ENCODE measurements around the gene COG5. TPM values are rescaled to one million over a fixed set of nuclear protein-coding genes. Genes with fewer than 3 reads are reported as not detected.
"Not testable (repeated sequence)": the region's sequence is repeated elsewhere in the genome, so short reads cannot be mapped to it uniquely, and the experiment has no call there.

COG5 gene
- total RNA-seq, 1 donor from 2014 or later: 21.4 TPM

GRCh38 chr7:107555893-107556292, 7.8 kb downstream of the COG5 start:
- peaks cover 4 to 24% (median 14%) of the 10 kb centered on the region in 3 donors for H3K36me3 ChIP-seq (ENCODE audit: control insufficient read depth in 3 of 3, insufficient read depth in 3 of 3, low read length in 3 of 3)
- H3K9me3 ChIP-seq (ENCODE audit: control insufficient read depth in 3 of 3, low read length in 3 of 3): no peaks in the 10 kb centered on the region
- no peak overlapping the region for H3K4me3 ChIP-seq (ENCODE audit: low read length in 3 of 3)
- H3K4me1 ChIP-seq (ENCODE audit: control insufficient read depth in 3 of 3, insufficient read depth in 3 of 3, low read length in 3 of 3): peaks cover 0 to 7% (median 3%) of the 10 kb centered on the region in 3 donors
- no peak overlapping the region for H3K27ac ChIP-seq (ENCODE audit: low read depth, low read length)
- no peaks in the 10 kb centered on the region for H3K27me3 ChIP-seq (ENCODE audit: control insufficient read depth in 3 of 3, insufficient read depth in 3 of 3, low read length in 3 of 3)
- no peak overlapping the region for H3K9ac ChIP-seq (ENCODE audit: low read depth in 1 of 3, low read length in 3 of 3)

- Histone ChIP-seq H3K9ac (ENCODE audit: low read depth in 1 of 3, low read length in 3 of 3) (no peak overlapping the region), H3K27ac (ENCODE audit: low read depth, low read length) (no peak overlapping the region), H3K36me3 (ENCODE audit: control insufficient read depth in 3 of 3, insufficient read depth in 3 of 3, low read length in 3 of 3) (peaks cover 8 to 23% (median 11%) of the 10 kb centered on the region in 3 donors), H3K9me3 (ENCODE audit: control insufficient read depth in 3 of 3, low read length in 3 of 3) (no peaks in the 10 kb centered on the region), H3K27me3 (ENCODE audit: control insufficient read depth in 3 of 3, insufficient read depth in 3 of 3, low read length in 3 of 3) (no peaks in the 10 kb centered on the region), H3K4me3 (ENCODE audit: low read length in 3 of 3) (no peak overlapping the region), H3K4me1 (ENCODE audit: control insufficient read depth in 3 of 3, insufficient read depth in 3 of 3, low read length in 3 of 3) (no peaks in the 10 kb centered on the region)
These were observed 11.8 kb downstream of the COG5 start for GRCh38 chr7:107551936-107552335.

- no peaks in the 10 kb centered on the region for H3K27me3 ChIP-seq (ENCODE audit: control insufficient read depth in 3 of 3, insufficient read depth in 3 of 3, low read length in 3 of 3)
- peaks cover 0 to 4% (median 0%) of the 10 kb centered on the region in 3 donors for H3K9me3 ChIP-seq (ENCODE audit: control insufficient read depth in 3 of 3, low read length in 3 of 3)
- H3K27ac ChIP-seq (ENCODE audit: low read depth, low read length): no peak overlapping the region
- H3K4me1 ChIP-seq (ENCODE audit: control insufficient read depth in 3 of 3, insufficient read depth in 3 of 3, low read length in 3 of 3): no peaks in the 10 kb centered on the region
- no peak overlapping the region for H3K4me3 ChIP-seq (ENCODE audit: low read length in 3 of 3)
- H3K36me3 ChIP-seq (ENCODE audit: control insufficient read depth in 3 of 3, insufficient read depth in 3 of 3, low read length in 3 of 3): peaks cover 4 to 16% (median 4%) of the 10 kb centered on the region in 3 donors
- H3K9ac ChIP-seq (ENCODE audit: low read depth in 1 of 3, low read length in 3 of 3): no peak overlapping the region
These were observed 18.7 kb downstream of the COG5 start for GRCh38 chr7:107544848-107545591.

- no peak overlapping the region for H3K9ac ChIP-seq (ENCODE audit: low read depth in 1 of 3, low read length in 3 of 3)
- H3K27ac ChIP-seq (ENCODE audit: low read depth, low read length): no peak overlapping the region
- H3K4me1 ChIP-seq (ENCODE audit: control insufficient read depth in 3 of 3, insufficient read depth in 3 of 3, low read length in 3 of 3): no peaks in the 10 kb centered on the region
- H3K36me3 ChIP-seq (ENCODE audit: control insufficient read depth in 3 of 3, insufficient read depth in 3 of 3, low read length in 3 of 3): peaks cover 4 to 14% (median 4%) of the 10 kb centered on the region in 3 donors
- H3K9me3 ChIP-seq (ENCODE audit: control insufficient read depth in 3 of 3, low read length in 3 of 3): peaks cover 0 to 4% (median 0%) of the 10 kb centered on the region in 3 donors
- H3K4me3 ChIP-seq (ENCODE audit: low read length in 3 of 3): no peak overlapping the region
- H3K27me3 ChIP-seq (ENCODE audit: control insufficient read depth in 3 of 3, insufficient read depth in 3 of 3, low read length in 3 of 3): no peaks in the 10 kb centered on the region
These were observed 20.3 kb downstream of the COG5 start for GRCh38 chr7:107543338-107543993.

- Histone ChIP-seq H3K27ac (ENCODE audit: low read depth, low read length) (no peak overlapping the region), H3K4me1 (ENCODE audit: control insufficient read depth in 3 of 3, insufficient read depth in 3 of 3, low read length in 3 of 3) (no peaks in the 10 kb centered on the region), H3K27me3 (ENCODE audit: control insufficient read depth in 3 of 3, insufficient read depth in 3 of 3, low read length in 3 of 3) (no peaks in the 10 kb centered on the region), H3K9me3 (ENCODE audit: control insufficient read depth in 3 of 3, low read length in 3 of 3) (no peaks in the 10 kb centered on the region), H3K36me3 (ENCODE audit: control insufficient read depth in 3 of 3, insufficient read depth in 3 of 3, low read length in 3 of 3) (peaks cover 0 to 4% (median 2%) of the 10 kb centered on the region in 3 donors), H3K9ac (ENCODE audit: low read depth in 1 of 3, low read length in 3 of 3) (no peak overlapping the region), H3K4me3 (ENCODE audit: low read length in 3 of 3) (no peak overlapping the region)
These were observed 25.7 kb downstream of the COG5 start for GRCh38 chr7:107538001-107538400.

GRCh38 chr7:107537228-107537627, 26.5 kb downstream of the COG5 start:
- H3K9ac ChIP-seq (ENCODE audit: low read depth in 1 of 3, low read length in 3 of 3); H3K4me1 ChIP-seq (ENCODE audit: control insufficient read depth in 3 of 3, insufficient read depth in 3 of 3, low read length in 3 of 3); H3K9me3 ChIP-seq (ENCODE audit: control insufficient read depth in 3 of 3, low read length in 3 of 3); H3K4me3 ChIP-seq (ENCODE audit: low read length in 3 of 3); H3K27ac ChIP-seq (ENCODE audit: low read depth, low read length); H3K36me3 ChIP-seq (ENCODE audit: control insufficient read depth in 3 of 3, insufficient read depth in 3 of 3, low read length in 3 of 3); H3K27me3 ChIP-seq (ENCODE audit: control insufficient read depth in 3 of 3, insufficient read depth in 3 of 3, low read length in 3 of 3): not testable (repeated sequence)

GRCh38 chr7:107534139-107534538, 29.6 kb downstream of the COG5 start:
- Histone ChIP-seq H3K9ac (ENCODE audit: low read depth in 1 of 3, low read length in 3 of 3) (no peak overlapping the region), H3K4me3 (ENCODE audit: low read length in 3 of 3) (no peak overlapping the region), H3K4me1 (ENCODE audit: control insufficient read depth in 3 of 3, insufficient read depth in 3 of 3, low read length in 3 of 3) (peaks cover 2 to 4% (median 2%) of the 10 kb centered on the region in 3 donors), H3K27ac (ENCODE audit: low read depth, low read length) (no peak overlapping the region), H3K36me3 (ENCODE audit: control insufficient read depth in 3 of 3, insufficient read depth in 3 of 3, low read length in 3 of 3) (peaks cover 0 to 4% (median 2%) of the 10 kb centered on the region in 3 donors), H3K27me3 (ENCODE audit: control insufficient read depth in 3 of 3, insufficient read depth in 3 of 3, low read length in 3 of 3) (no peaks in the 10 kb centered on the region), H3K9me3 (ENCODE audit: control insufficient read depth in 3 of 3, low read length in 3 of 3) (no peaks in the 10 kb centered on the region)

- Histone ChIP-seq H3K36me3 (ENCODE audit: control insufficient read depth in 3 of 3, insufficient read depth in 3 of 3, low read length in 3 of 3) (peaks cover 0 to 5% (median 3%) of the 10 kb centered on the region in 3 donors), H3K4me1 (ENCODE audit: control insufficient read depth in 3 of 3, insufficient read depth in 3 of 3, low read length in 3 of 3) (peaks cover 2 to 4% (median 2%) of the 10 kb centered on the region in 3 donors), H3K9ac (ENCODE audit: low read depth in 1 of 3, low read length in 3 of 3) (no peak overlapping the region), H3K4me3 (ENCODE audit: low read length in 3 of 3) (no peak overlapping the region), H3K9me3 (ENCODE audit: control insufficient read depth in 3 of 3, low read length in 3 of 3) (no peaks in the 10 kb centered on the region), H3K27me3 (ENCODE audit: control insufficient read depth in 3 of 3, insufficient read depth in 3 of 3, low read length in 3 of 3) (no peaks in the 10 kb centered on the region), H3K27ac (ENCODE audit: low read depth, low read length) (no peak overlapping the region)
These were observed 33.0 kb downstream of the COG5 start for GRCh38 chr7:107530751-107531150.

GRCh38 chr7:107528461-107528860, 35.3 kb downstream of the COG5 start:
- Histone ChIP-seq H3K4me1 (ENCODE audit: control insufficient read depth in 3 of 3, insufficient read depth in 3 of 3, low read length in 3 of 3) (peaks cover 2 to 4% (median 2%) of the 10 kb centered on the region in 3 donors), H3K27me3 (ENCODE audit: control insufficient read depth in 3 of 3, insufficient read depth in 3 of 3, low read length in 3 of 3) (no peaks in the 10 kb centered on the region), H3K27ac (ENCODE audit: low read depth, low read length) (no peak overlapping the region), H3K9me3 (ENCODE audit: control insufficient read depth in 3 of 3, low read length in 3 of 3) (no peaks in the 10 kb centered on the region), H3K36me3 (ENCODE audit: control insufficient read depth in 3 of 3, insufficient read depth in 3 of 3, low read length in 3 of 3) (peaks cover 0 to 5% (median 3%) of the 10 kb centered on the region in 3 donors), H3K9ac (ENCODE audit: low read depth in 1 of 3, low read length in 3 of 3) (no peak overlapping the region), H3K4me3 (ENCODE audit: low read length in 3 of 3) (no peak overlapping the region)

GRCh38 chr7:107527196-107527595, 36.5 kb downstream of the COG5 start:
- Histone ChIP-seq H3K36me3 (ENCODE audit: control insufficient read depth in 3 of 3, insufficient read depth in 3 of 3, low read length in 3 of 3) (peaks cover 0 to 5% (median 3%) of the 10 kb centered on the region in 3 donors), H3K27ac (ENCODE audit: low read depth, low read length) (no peak overlapping the region), H3K9me3 (ENCODE audit: control insufficient read depth in 3 of 3, low read length in 3 of 3) (no peaks in the 10 kb centered on the region), H3K4me3 (ENCODE audit: low read length in 3 of 3) (no peak overlapping the region), H3K4me1 (ENCODE audit: control insufficient read depth in 3 of 3, insufficient read depth in 3 of 3, low read length in 3 of 3) (peaks cover 2 to 4% (median 2%) of the 10 kb centered on the region in 3 donors), H3K27me3 (ENCODE audit: control insufficient read depth in 3 of 3, insufficient read depth in 3 of 3, low read length in 3 of 3) (no peaks in the 10 kb centered on the region), H3K9ac (ENCODE audit: low read depth in 1 of 3, low read length in 3 of 3) (no peak overlapping the region)
